SH-SY5Y (cell line): ENCODE results near the gene ANKRD52.

Source experiments
- GATA2 ChIP-seq: IDR thresholded peaks from 2 replicates; pipeline ENCODE4 v1.6.1; 2011; ENCODE audit warnings: mild to moderate bottlenecking, low read depth, low read length
- GATA3 ChIP-seq: IDR thresholded peaks from 2 replicates; pipeline ENCODE4 v1.6.1; 2011; ENCODE audit warnings: low read depth, mild to moderate bottlenecking, low read length, moderate library complexity

DNA sequence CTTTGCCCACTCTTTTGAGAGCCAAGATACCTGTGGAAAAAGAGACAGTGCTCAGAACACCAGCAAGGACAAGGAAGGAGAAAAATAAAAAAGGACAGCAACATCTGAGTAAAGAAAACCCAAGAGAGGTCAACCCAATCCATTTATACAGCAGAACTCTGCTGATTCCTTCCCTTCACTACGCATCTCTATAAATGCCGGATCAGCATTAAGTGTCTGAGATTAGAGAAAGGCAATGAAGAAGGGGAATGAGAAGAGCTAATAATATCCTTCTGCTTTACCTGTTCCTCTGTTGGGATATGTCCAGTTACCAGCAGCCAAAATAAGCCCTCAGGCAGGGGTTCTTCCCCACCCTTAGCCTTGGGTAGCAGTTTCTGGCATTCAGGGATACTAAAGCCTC, 24.4 kb upstream of the ANKRD52 start:
- TF ChIP-seq GATA2 (no peak), GATA3 (no peak)
